Stimulated activated CD4-positive, alpha-beta T cell treated with anti-CD3 and anti-CD28 coated beads, Interleukin-2, amount 100 ng/mL, for 4 hours (primary cell): ENCODE data around the gene LRRC58.

ENCODE experiments used
- DNase-seq: peaks from one replicate; pipeline ENCODE4 v3.0.0-alpha.2; 2020; ENCODE audit warnings: low read depth

Gene LRRC58

DNA sequence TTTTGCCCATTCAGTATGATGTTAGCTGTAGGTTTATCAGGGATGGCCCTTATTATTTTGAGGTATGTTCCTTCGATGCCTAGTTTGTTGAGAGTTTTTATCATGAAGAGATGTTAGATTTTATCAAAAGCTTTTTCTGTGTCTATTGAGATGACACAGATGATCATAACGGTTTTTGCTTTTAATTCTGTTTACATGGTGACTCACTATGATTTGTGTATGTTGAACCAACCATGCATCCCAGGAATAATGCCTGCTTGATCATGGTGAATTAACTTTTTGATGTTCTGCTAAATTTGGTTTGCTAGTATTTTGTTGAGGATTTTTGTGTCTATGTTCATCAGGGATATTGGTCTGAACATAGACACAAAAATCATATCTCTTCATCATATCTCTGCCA is 72.4 kb downstream of the LRRC58 start:
- no peak for DNase-seq

DNA sequence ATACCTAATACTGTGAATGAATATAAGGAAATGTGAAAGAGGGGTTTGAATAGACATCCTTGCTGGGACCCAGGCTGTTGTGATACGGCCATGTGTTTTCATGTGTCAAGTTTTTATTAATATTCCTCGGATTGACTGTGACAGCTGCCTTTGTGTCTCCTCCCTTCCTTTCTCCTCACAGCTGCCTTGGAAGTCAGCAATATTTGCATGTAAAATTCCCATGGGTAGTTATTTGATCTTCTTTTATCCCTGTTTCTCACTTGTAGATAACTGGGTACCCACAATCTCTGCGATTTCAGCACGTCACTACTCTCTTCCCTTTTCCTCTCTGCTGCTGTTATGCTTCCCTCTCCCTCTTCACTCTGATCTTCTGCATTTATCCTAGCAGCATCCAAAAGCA is 73.5 kb downstream of the LRRC58 start:
- no peak for DNase-seq

DNA sequence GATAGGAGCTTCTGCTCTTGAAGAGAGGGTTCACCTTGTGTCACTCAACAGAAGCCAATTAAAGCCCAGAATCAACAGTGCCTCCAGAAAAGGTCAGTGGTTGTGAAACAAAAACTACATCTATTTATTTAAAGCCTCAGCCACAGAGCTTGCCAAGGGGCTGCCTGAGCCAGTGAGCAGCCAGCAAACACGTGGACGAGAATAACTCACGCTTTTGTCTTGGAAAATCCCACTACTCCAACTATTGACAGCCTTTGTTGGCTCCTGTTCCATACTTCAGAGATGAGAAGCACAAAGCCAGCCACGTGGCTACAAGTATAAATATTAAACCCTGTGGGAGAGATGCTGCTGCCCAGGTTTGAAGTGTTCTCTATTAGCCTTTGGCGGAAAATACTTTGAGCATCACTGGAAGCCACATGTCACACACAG is 74.4 kb downstream of the LRRC58 start:
- DNase-seq, result no peak
